Activated CD4-positive, alpha-beta memory T cell treated with anti-CD3 and anti-CD28 coated beads for 36 hours (primary cell): ENCODE results near the gene RSRC1. TPM values are rescaled to one million over a fixed set of nuclear protein-coding genes. Genes with fewer than 3 reads are reported as not detected.
"Not testable (repeated sequence)": the region's sequence is repeated elsewhere in the genome, so short reads cannot be mapped to it uniquely, and the experiment has no call there.

Source experiments
- CTCF ChIA-PET: fragments of 350-600 bp; sonication (Branson Sonifier 250); formaldehyde crosslinking; loops from one replicate; lab custom pipeline; 2021; ENCODE audit warnings: antibody characterized with exemption, inconsistent platforms; lab: Charles Lee
- POLR2A ChIA-PET: fragments of 350-600 bp; sonication (Branson Sonifier 250); formaldehyde crosslinking; loops from one replicate; lab custom pipeline; 2021; ENCODE audit warnings: antibody characterized with exemption; lab: Charles Lee
- DNase-seq: peaks from one replicate; pipeline ENCODE4 v3.0.0-alpha.2; 2020
- H3K27ac Mint-ChIP-seq: one replicate; pipeline ENCODE4 v1.8.0; 2021; ENCODE audit warnings: mixed read lengths
- H3K27me3 Mint-ChIP-seq: one replicate; pipeline ENCODE4 v1.8.0; 2021; ENCODE audit warnings: mixed read lengths
- H3K36me3 Mint-ChIP-seq: one replicate; pipeline ENCODE4 v1.8.0; 2021; ENCODE audit warnings: mixed read lengths
- H3K4me1 Mint-ChIP-seq: one replicate; pipeline ENCODE4 v1.8.0; 2021; ENCODE audit warnings: low read depth, mixed read lengths
- H3K4me3 Mint-ChIP-seq: one replicate; pipeline ENCODE4 v1.8.0; 2021; ENCODE audit warnings: mild to moderate bottlenecking, mixed read lengths
- H3K9me3 Mint-ChIP-seq: one replicate; pipeline ENCODE4 v1.8.0; 2021; ENCODE audit warnings: mixed read lengths
- intact Hi-C: fragments of 100-400 bp; cut with micrococcal nuclease; formaldehyde crosslinking; loops from one replicate; pipeline ENCODE4 v1.15.1; 2023
- total RNA-seq, 2 experiments: library from RNA; stranded (reverse); gene quantifications; one replicate each; pipeline ENCODE4 v1.2.3, GENCODE V29; 2021

The RSRC1 gene
- total RNA-seq, 2 experiments from 2014 or later = 39.4 to 43.8 TPM

DNA sequence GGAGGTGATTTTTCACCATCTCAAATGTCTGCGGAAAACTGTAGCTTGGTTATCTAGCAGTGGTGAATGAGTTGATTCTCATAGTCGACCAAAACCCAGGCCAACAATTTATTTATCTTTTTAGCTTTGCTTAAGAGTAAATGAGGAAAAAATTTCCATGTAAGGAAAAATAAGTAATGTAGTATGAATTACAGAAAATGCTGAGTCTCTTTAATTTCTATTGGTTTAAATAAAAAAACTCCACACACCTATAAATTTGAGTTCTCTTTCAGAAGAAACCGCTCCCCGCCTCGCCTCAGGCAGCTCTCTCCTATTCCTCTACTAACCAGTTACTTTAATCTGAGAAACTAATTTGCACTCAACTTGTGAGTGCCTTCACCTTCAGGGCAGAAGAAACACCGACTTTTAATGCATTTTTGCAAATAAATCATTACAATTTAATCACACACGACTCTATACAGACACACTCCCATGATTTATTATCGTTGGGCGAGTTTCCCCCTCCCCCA is 540 bp upstream of the RSRC1 start:
- peak; percentile 9 for DNase-seq
- POLR2A ChIA-PET = interaction anchor here (0.6 to 1.7 kb wide), 3 partner anchors 9 to 14 kb away, joined by 3 to 4 read pairs (median 3); no protein-coding TSS in a partner anchor
- peaks cover 60% of the 10 kb centered on the region for H3K4me1 Mint-ChIP-seq
- H3K4me3 Mint-ChIP-seq = peak overlapping the region; percentile 99
- peaks cover 16% of the 10 kb centered on the region for H3K9me3 Mint-ChIP-seq
- peak overlapping the region; percentile 77 for H3K27ac Mint-ChIP-seq
- intact Hi-C loops = loop anchor here (1.0 to 10.0 kb wide), 5 partner anchors 15 to 533 kb away; partner anchors contain the start of gene GFM1
- CTCF ChIA-PET = interaction anchor here (1.2 to 1.4 kb wide), 2 partner anchors 13 to 203 kb away, joined by 4 to 5 read pairs; no protein-coding TSS in a partner anchor
- peaks cover 25% of the 10 kb centered on the region for H3K36me3 Mint-ChIP-seq
- H3K27me3 Mint-ChIP-seq = peaks cover 41% of the 10 kb centered on the region

GRCh38 chr3:158110658-158111018 is 749 bp downstream of the RSRC1 start:
- DNase-seq = no peak
- Mint-ChIP-seq H3K9me3 (peaks cover 17% of the 10 kb centered on the region), H3K27me3 (peaks cover 33% of the 10 kb centered on the region), H3K4me3 (peak overlapping the region; percentile 99), H3K4me1 (peaks cover 52% of the 10 kb centered on the region), H3K27ac (peak overlapping the region; percentile 77), H3K36me3 (peaks cover 25% of the 10 kb centered on the region)
- ChIA-PET CTCF (interaction anchor here (0.5 to 1.2 kb wide), 3 partner anchors 16 to 792 kb away, joined by 3 to 5 read pairs (median 3); no protein-coding TSS in a partner anchor), POLR2A (interaction anchor here (1.7 kb wide), 1 partner anchor 15 kb away, joined by 4 read pairs; no protein-coding TSS in a partner anchor)
- intact Hi-C loops = loop anchor here (1.0 kb wide), 1 partner anchor 12 kb away; no protein-coding TSS in a partner anchor

GRCh38 chr3:158111861-158112260 is 2.0 kb downstream of the RSRC1 start:
- Mint-ChIP-seq H3K4me3 (no peak overlapping the region), H3K36me3 (peaks cover 25% of the 10 kb centered on the region), H3K27ac (no peak overlapping the region), H3K9me3 (peaks cover 17% of the 10 kb centered on the region), H3K4me1 (peaks cover 43% of the 10 kb centered on the region), H3K27me3 (peaks cover 24% of the 10 kb centered on the region)
- CTCF ChIA-PET = no interaction called here
- DNase-seq = no peak
- intact Hi-C loops = no loop called here
- POLR2A ChIA-PET = interaction anchor here (0.6 kb wide), 1 partner anchor 69 kb away, joined by 4 read pairs; no protein-coding TSS in a partner anchor

GRCh38 chr3:158113595-158113994 is 3.7 kb downstream of the RSRC1 start:
- DNase-seq, H3K4me3 Mint-ChIP-seq, H3K27me3 Mint-ChIP-seq, intact Hi-C loops, CTCF ChIA-PET, H3K27ac Mint-ChIP-seq, POLR2A ChIA-PET: not testable (repeated sequence)
- H3K4me1 Mint-ChIP-seq = peaks cover 39% of the 10 kb centered on the region
- peaks cover 17% of the 10 kb centered on the region for H3K9me3 Mint-ChIP-seq
- H3K36me3 Mint-ChIP-seq = peaks cover 25% of the 10 kb centered on the region

GRCh38 chr3:158120330-158120729 is 10.4 kb downstream of the RSRC1 start:
- intact Hi-C loops = no loop called here
- Mint-ChIP-seq H3K27me3 (no peaks in the 10 kb centered on the region), H3K4me3 (no peak overlapping the region), H3K27ac (no peak overlapping the region), H3K4me1 (peaks cover 10% of the 10 kb centered on the region), H3K9me3 (peaks cover 2% of the 10 kb centered on the region), H3K36me3 (peaks cover 30% of the 10 kb centered on the region)
- ChIA-PET POLR2A (interaction anchor here (1.2 kb wide), 1 partner anchor 10 kb away, joined by 3 read pairs; the partner anchor contains the start of gene RSRC1), CTCF (no interaction called here)
- DNase-seq = no peak

DNA sequence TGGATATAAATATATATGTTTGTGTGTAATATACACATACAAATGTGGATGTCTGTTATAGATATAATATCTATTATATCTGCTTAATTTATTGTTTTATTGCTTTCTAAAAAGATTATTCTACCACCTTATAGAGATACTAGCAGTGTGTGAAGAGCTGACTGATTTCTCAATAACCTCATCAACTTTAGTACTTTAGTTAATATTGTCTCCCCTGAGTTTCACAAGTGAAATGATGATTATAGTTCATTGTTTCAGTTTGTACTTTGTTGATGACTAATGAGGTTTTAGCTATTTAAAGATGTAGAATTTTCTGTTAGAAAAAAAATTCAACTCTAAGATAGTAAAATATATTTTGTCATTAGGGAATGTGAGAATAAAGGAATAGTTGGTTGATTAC is 11.4 kb downstream of the RSRC1 start:
- Mint-ChIP-seq H3K27me3 (no peaks in the 10 kb centered on the region), H3K4me3 (no peak overlapping the region), H3K36me3 (peaks cover 39% of the 10 kb centered on the region), H3K4me1 (peaks cover 10% of the 10 kb centered on the region), H3K9me3 (peaks cover 10% of the 10 kb centered on the region), H3K27ac (no peak overlapping the region)
- intact Hi-C loops = no loop called here
- CTCF ChIA-PET = no interaction called here
- DNase-seq = no peak
- POLR2A ChIA-PET = no interaction called here

- H3K4me1 Mint-ChIP-seq = peaks cover 15% of the 10 kb centered on the region
- H3K9me3 Mint-ChIP-seq = peaks cover 22% of the 10 kb centered on the region
- POLR2A ChIA-PET, intact Hi-C loops, H3K27ac Mint-ChIP-seq, H3K4me3 Mint-ChIP-seq, CTCF ChIA-PET, H3K27me3 Mint-ChIP-seq, DNase-seq: not testable (repeated sequence)
- peaks cover 53% of the 10 kb centered on the region for H3K36me3 Mint-ChIP-seq
These were observed 12.8 kb downstream of the RSRC1 start for GRCh38 chr3:158122721-158123120.

- H3K27ac Mint-ChIP-seq = no peak overlapping the region
- peaks cover 81% of the 10 kb centered on the region for H3K36me3 Mint-ChIP-seq
- DNase-seq = no peak
- intact Hi-C loops = no loop called here
- CTCF ChIA-PET = no interaction called here
- no peak overlapping the region for H3K4me3 Mint-ChIP-seq
- no peaks in the 10 kb centered on the region for H3K27me3 Mint-ChIP-seq
- POLR2A ChIA-PET = no interaction called here
- peaks cover 22% of the 10 kb centered on the region for H3K9me3 Mint-ChIP-seq
- H3K4me1 Mint-ChIP-seq = peaks cover 9% of the 10 kb centered on the region
These were observed 17.6 kb downstream of the RSRC1 start for GRCh38 chr3:158127250-158128219.

DNA sequence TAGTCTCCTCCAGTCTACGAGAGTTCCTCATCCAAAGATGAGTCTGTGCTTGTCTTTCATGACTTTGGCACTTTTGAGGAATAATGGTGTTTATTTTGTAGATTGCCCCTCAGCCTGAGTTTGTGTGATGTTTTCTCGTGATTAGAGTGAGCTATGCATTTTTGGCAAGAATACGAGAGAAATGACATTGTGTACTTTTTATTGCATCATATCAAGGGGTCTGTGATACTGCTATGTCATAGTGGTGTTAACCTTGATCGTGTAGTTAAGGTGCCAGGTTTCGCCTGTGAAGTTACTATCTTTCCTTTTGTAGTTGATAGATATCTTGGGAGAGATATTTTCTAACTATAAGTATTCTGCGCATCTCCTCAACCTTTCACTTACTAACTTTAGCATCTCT is 18.9 kb downstream of the RSRC1 start:
- ChIA-PET CTCF (no interaction called here), POLR2A (no interaction called here)
- Mint-ChIP-seq H3K27me3 (no peaks in the 10 kb centered on the region), H3K36me3 (peaks cover 73% of the 10 kb centered on the region), H3K4me1 (peaks cover 9% of the 10 kb centered on the region), H3K27ac (no peak overlapping the region), H3K4me3 (no peak overlapping the region), H3K9me3 (peaks cover 22% of the 10 kb centered on the region)
- no peak for DNase-seq
- intact Hi-C loops = no loop called here

DNA sequence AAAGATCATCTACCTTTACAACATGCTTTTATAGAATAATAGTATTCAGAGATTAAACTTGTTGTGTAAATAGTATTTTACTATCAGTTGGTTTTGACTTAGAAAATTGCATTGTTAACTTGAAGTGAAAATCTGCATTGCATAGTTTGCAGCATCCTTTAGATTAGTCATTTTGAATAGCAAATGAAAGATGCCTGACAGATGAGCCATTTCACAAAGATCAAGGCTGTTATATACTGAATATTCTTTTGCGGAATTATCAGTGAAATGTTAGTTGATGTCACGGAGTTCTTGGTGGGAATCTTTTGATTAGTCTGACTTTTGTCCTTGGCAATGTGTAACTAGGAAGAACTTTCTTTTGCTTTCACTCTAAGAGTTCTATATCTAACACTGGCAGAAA is 24.5 kb downstream of the RSRC1 start:
- intact Hi-C loops = no loop called here
- Mint-ChIP-seq H3K4me1 (peaks cover 2% of the 10 kb centered on the region), H3K27me3 (no peaks in the 10 kb centered on the region), H3K27ac (no peak overlapping the region), H3K4me3 (no peak overlapping the region), H3K36me3 (peaks cover 42% of the 10 kb centered on the region), H3K9me3 (no peaks in the 10 kb centered on the region)
- ChIA-PET CTCF (no interaction called here), POLR2A (no interaction called here)
- no peak for DNase-seq

- H3K36me3 Mint-ChIP-seq = peaks cover 31% of the 10 kb centered on the region
- no peak overlapping the region for H3K4me3 Mint-ChIP-seq
- CTCF ChIA-PET = no interaction called here
- H3K9me3 Mint-ChIP-seq = peaks cover 6% of the 10 kb centered on the region
- H3K27me3 Mint-ChIP-seq = no peaks in the 10 kb centered on the region
- no peak overlapping the region for H3K27ac Mint-ChIP-seq
- POLR2A ChIA-PET = no interaction called here
- no peak for DNase-seq
- intact Hi-C loops = no loop called here
- H3K4me1 Mint-ChIP-seq = peaks cover 2% of the 10 kb centered on the region
These were observed 30.5 kb downstream of the RSRC1 start for GRCh38 chr3:158140396-158140795.

- peaks cover 14% of the 10 kb centered on the region for H3K4me1 Mint-ChIP-seq
- intact Hi-C loops = no loop called here
- CTCF ChIA-PET = no interaction called here
These were observed 38.3 kb downstream of the RSRC1 start for GRCh38 chr3:158148218-158148617.

More at GRCh38 chr3:158148218-158148617, 38.3 kb downstream of the RSRC1 start:
- Mint-ChIP-seq H3K4me3 (no peak overlapping the region), H3K27me3 (no peaks in the 10 kb centered on the region), H3K27ac (no peak overlapping the region), H3K9me3 (peaks cover 9% of the 10 kb centered on the region), H3K36me3 (peaks cover 20% of the 10 kb centered on the region)
- no peak for DNase-seq
- POLR2A ChIA-PET = no interaction called here
